ENCODE results near the gene TSEN54.

DNA sequence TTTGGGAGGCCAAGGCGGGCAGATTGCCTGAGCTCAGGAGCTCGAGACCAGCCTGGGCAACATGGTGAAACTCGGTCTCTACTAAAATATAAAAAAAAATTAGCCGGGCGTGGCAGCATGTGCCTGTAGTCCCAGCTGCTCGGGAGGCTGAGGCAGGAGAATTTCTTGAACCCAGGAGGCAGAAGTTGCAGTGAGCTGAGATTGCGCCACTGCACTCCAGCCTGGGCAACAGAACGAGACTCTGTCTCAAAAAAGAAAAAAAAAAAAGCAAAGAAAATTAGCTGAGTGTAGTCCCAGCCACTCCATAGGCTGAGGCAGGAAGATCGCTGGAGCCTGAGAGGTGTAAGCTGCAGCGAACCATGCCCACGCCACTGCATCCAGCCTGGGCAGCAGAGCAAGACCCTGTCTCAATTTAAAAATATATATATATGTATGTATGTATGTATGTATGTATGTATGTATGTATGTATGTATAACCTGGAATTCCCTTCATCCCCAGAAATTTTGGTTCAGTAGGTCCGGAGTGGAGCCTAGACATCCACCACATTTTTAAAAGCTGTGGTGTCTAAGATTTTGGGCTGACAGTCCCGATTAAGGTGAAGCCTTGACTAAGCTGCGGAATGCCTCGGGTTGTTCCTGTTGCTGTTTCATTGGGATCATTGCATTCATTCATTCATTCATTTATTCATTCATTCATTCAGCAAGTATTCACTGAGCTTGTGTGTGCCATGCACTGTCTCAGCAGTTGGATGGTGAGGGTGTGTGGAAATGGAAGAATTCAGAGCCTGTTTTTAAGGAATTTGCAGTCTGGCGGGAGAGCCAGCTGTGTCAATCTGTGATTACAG, 34.0 kb upstream of the TSEN54 start:
- TF ChIP-seq CTCF (conservative IDR thresholded peaks at IDR 0.05; ENCODE audit: low read depth, low read length) (no peak), EZH2 (IDR thresholded peaks at IDR 0.05; ENCODE audit: borderline replicate concordance, low read depth, low read length, poor library complexity, severe bottlenecking) (no peak)

All from A673 (cell line).